ENCODE data around the gene SHLD1.
A peak's percentile ranks its signal among the peaks of the same experiment; 100 is the strongest.

SHLD1 gene

GRCh38 chr20:5706797-5707196, 43.4 kb upstream of the SHLD1 start:
- H3K27me3 ChIP-seq (ENCODE audit: control insufficient read depth in 3 of 3, insufficient read depth in 3 of 3, low read depth in 1 of 3, low read length in 3 of 3), result no peaks in the 10 kb centered on the region
- no CpG with 5 or more reads among the region's 9 CpGs for WGBS, 2 donors (ENCODE audit: extremely low coverage in 2 of 2, insufficient read length in 2 of 2, insufficient replicate concordance in 1 of 2)

GRCh38 chr20:5710551-5710950, 39.6 kb upstream of the SHLD1 start:
- Histone ChIP-seq H4K91ac (ENCODE audit: low read depth, low read length, poor library complexity) (no peak overlapping the region), H3K9ac (ENCODE audit: low read depth, low read length, poor library complexity) (no peak overlapping the region), H4K8ac (ENCODE audit: low read depth, low read length) (no peak overlapping the region), H3K4ac (ENCODE audit: low read length) (no peak overlapping the region), H2BK5ac (ENCODE audit: low read length) (no peak overlapping the region), H3K23ac (ENCODE audit: low read depth, low read length, poor library complexity) (no peak overlapping the region), H2BK120ac (ENCODE audit: low read depth, low read length) (no peak overlapping the region), H3K27ac (replicated peaks; ENCODE audit: low read length) (no peak overlapping the region), H3K18ac (ENCODE audit: low read length) (no peak overlapping the region), H2AK5ac (ENCODE audit: low read depth, low read length) (no peak overlapping the region), H3K4me2 (ENCODE audit: insufficient read depth, low read length, poor library complexity, severe bottlenecking) (no peak overlapping the region), H2BK15ac (ENCODE audit: low read length) (no peak overlapping the region), H3K36me3 (replicated peaks in 1 of 2; ENCODE audit: control insufficient read depth in 2 of 2, insufficient read depth in 2 of 2, low read length in 2 of 2) (no peaks in the 10 kb centered on the region), H2AFZ (ENCODE audit: low read length) (no peak overlapping the region), H3K27me3 (ENCODE audit: control insufficient read depth in 3 of 3, insufficient read depth in 3 of 3, low read depth in 1 of 3, low read length in 3 of 3) (no peaks in the 10 kb centered on the region), H3K4me1 (ENCODE audit: control insufficient read depth in 2 of 2, insufficient read depth in 1 of 2, low read depth in 1 of 2, low read length in 2 of 2) (peaks cover 4 to 12% of the 10 kb centered on the region in 2 donors), H2BK12ac (ENCODE audit: low read length) (no peak overlapping the region), H3K9me3 (replicated peaks in 1 of 2; ENCODE audit: control insufficient read depth in 2 of 2, insufficient read depth in 1 of 2, low read depth in 1 of 2, low read length in 2 of 2) (peaks cover 2 to 5% of the 10 kb centered on the region in 2 donors), H3K4me3 (ENCODE audit: low read length in 2 of 2) (no peak overlapping the region), H3K14ac (ENCODE audit: low read length) (no peak overlapping the region), H3K79me1 (ENCODE audit: low read depth, low read length) (no peaks in the 10 kb centered on the region)
- no CpG with 5 or more reads among the region's 3 CpGs for WGBS, 2 donors (ENCODE audit: extremely low coverage in 2 of 2, insufficient read length in 2 of 2, insufficient replicate concordance in 1 of 2)
- DNase-seq (ENCODE audit: low spot score), result no peak

More at GRCh38 chr20:5706797-5707196, 43.4 kb upstream of the SHLD1 start:
- no peak overlapping the region for H3K4me2 ChIP-seq (ENCODE audit: insufficient read depth, low read length, poor library complexity, severe bottlenecking)
- H2BK120ac ChIP-seq (ENCODE audit: low read depth, low read length), result no peak overlapping the region
- H3K4me1 ChIP-seq (ENCODE audit: control insufficient read depth in 2 of 2, insufficient read depth in 1 of 2, low read depth in 1 of 2, low read length in 2 of 2), result peaks cover 0 to 6% of the 10 kb centered on the region in 2 donors
- H4K91ac ChIP-seq (ENCODE audit: low read depth, low read length, poor library complexity), result no peak overlapping the region
- no peak overlapping the region for H3K9ac ChIP-seq (ENCODE audit: low read depth, low read length, poor library complexity)
- no peak overlapping the region for H4K8ac ChIP-seq (ENCODE audit: low read depth, low read length)
- H3K4ac ChIP-seq (ENCODE audit: low read length), result no peak overlapping the region
- no peak overlapping the region for H2AFZ ChIP-seq (ENCODE audit: low read length)
- H2BK5ac ChIP-seq (ENCODE audit: low read length), result no peak overlapping the region
- H3K4me3 ChIP-seq (ENCODE audit: low read length in 2 of 2), result no peak overlapping the region
- H3K18ac ChIP-seq (ENCODE audit: low read length), result no peak overlapping the region
- H3K79me1 ChIP-seq (ENCODE audit: low read depth, low read length), result no peaks in the 10 kb centered on the region
- DNase-seq (ENCODE audit: low spot score), result no peak
- no peak overlapping the region for H3K14ac ChIP-seq (ENCODE audit: low read length)
- H3K36me3 ChIP-seq (replicated peaks in 1 of 2; ENCODE audit: control insufficient read depth in 2 of 2, insufficient read depth in 2 of 2, low read length in 2 of 2), result no peaks in the 10 kb centered on the region
- H2BK12ac ChIP-seq (ENCODE audit: low read length), result no peak overlapping the region
- no peak overlapping the region for H3K27ac ChIP-seq (replicated peaks; ENCODE audit: low read length)
- H3K23ac ChIP-seq (ENCODE audit: low read depth, low read length, poor library complexity), result no peak overlapping the region
- H2BK15ac ChIP-seq (ENCODE audit: low read length), result no peak overlapping the region
- no peaks in the 10 kb centered on the region for H3K9me3 ChIP-seq (replicated peaks in 1 of 2; ENCODE audit: control insufficient read depth in 2 of 2, insufficient read depth in 1 of 2, low read depth in 1 of 2, low read length in 2 of 2)
- no peak overlapping the region for H2AK5ac ChIP-seq (ENCODE audit: low read depth, low read length)

DNA sequence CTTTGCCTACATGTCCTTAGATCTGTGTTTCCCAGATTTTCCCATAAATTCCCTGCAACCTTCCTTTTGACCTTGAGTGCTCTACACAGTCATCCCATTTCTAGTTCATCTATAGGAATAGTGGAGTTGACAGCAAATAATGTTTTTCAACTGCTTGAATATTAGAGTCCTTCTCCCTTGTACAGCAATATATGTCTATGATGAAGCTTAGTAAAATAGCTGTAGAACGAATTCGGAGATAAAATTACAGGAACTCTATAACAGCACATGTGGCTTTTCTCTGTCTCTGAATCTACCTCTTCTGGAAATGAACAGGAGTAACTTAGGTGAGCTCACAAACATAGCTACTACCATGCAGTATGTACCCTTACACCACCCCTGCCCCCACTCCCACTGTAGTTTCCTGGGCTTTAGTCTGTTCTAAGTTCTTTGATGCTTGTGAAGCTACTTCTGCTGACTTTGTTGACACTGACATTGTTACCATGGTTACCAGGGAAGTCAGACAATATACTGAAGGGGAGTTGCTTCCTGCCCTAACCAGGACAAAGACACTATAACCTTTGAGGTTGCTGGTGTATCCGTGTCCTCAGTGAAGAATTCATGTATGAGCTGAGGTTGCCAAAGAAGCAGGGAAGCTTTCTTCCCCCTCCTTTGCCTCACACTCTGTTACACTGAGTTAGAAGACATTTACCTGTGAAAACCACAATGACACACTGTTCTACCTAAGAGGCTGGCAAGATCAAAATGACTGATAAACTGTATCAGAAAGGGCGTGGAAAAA, 35.8 kb upstream of the SHLD1 start:
- Histone ChIP-seq H3K18ac (ENCODE audit: low read length) (no peak overlapping the region), H3K9ac (ENCODE audit: low read depth, low read length, poor library complexity) (no peak overlapping the region), H3K4ac (ENCODE audit: low read length) (no peak overlapping the region), H3K79me1 (ENCODE audit: low read depth, low read length) (no peaks in the 10 kb centered on the region), H3K27ac (replicated peaks; ENCODE audit: low read length) (no peak overlapping the region), H3K14ac (ENCODE audit: low read length) (no peak overlapping the region), H2BK120ac (ENCODE audit: low read depth, low read length) (no peak overlapping the region), H3K27me3 (ENCODE audit: control insufficient read depth in 3 of 3, insufficient read depth in 3 of 3, low read depth in 1 of 3, low read length in 3 of 3) (no peaks in the 10 kb centered on the region), H2BK5ac (ENCODE audit: low read length) (no peak overlapping the region), H2AK5ac (ENCODE audit: low read depth, low read length) (no peak overlapping the region), H4K8ac (ENCODE audit: low read depth, low read length) (no peak overlapping the region), H3K4me3 (ENCODE audit: low read length in 2 of 2) (no peak overlapping the region), H4K91ac (ENCODE audit: low read depth, low read length, poor library complexity) (no peak overlapping the region), H3K23ac (ENCODE audit: low read depth, low read length, poor library complexity) (no peak overlapping the region), H3K36me3 (replicated peaks in 1 of 2; ENCODE audit: control insufficient read depth in 2 of 2, insufficient read depth in 2 of 2, low read length in 2 of 2) (no peaks in the 10 kb centered on the region), H2BK12ac (ENCODE audit: low read length) (no peak overlapping the region), H3K4me1 (ENCODE audit: control insufficient read depth in 2 of 2, insufficient read depth in 1 of 2, low read depth in 1 of 2, low read length in 2 of 2) (peaks cover 4 to 12% of the 10 kb centered on the region in 2 donors), H3K4me2 (ENCODE audit: insufficient read depth, low read length, poor library complexity, severe bottlenecking) (no peak overlapping the region), H3K9me3 (replicated peaks in 1 of 2; ENCODE audit: control insufficient read depth in 2 of 2, insufficient read depth in 1 of 2, low read depth in 1 of 2, low read length in 2 of 2) (peaks cover 2 to 17% of the 10 kb centered on the region in 2 donors), H2AFZ (ENCODE audit: low read length) (no peak overlapping the region), H2BK15ac (ENCODE audit: low read length) (no peak overlapping the region)
- WGBS, 2 donors (ENCODE audit: extremely low coverage in 2 of 2, insufficient read length in 2 of 2, insufficient replicate concordance in 1 of 2), result no CpG with 5 or more reads among the region's 4 CpGs
- peak; percentile 26 for DNase-seq (ENCODE audit: low spot score)

DNA sequence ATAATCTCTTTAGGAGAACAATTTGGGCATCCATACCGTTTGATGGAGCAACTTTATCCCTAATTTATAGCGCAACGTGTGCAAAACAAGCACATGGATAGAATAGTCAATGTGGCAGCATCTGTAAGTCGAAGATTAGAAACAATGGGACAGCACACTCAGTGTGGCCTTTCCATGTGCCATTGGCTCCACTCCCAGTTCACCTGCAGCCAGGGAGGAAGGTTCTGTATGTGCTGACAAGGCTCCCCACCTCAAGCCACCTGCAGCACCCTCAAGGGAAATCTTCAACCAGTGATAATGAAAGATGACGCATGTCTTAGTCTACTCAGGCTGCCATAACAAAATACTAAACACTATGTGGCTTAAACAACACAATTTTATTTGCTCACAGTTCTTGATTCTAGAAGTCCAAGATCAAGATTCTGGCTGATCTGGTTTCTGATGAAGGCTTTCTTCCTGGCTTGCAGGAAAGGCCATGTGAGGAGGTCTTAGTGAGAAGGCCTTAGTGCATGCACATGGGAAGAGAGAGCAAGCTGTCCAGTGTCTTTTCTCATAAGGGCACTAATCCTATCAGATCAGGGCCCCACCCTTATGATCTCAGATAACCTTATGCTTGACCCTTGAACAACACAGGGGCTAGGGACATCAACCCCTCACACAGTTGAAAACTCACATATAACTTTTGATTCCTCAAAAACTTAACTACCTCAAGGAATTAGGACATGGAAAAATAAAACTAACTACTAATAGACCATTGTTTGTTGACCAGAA, 34.9 kb upstream of the SHLD1 start:
- H3K36me3 ChIP-seq (replicated peaks in 1 of 2; ENCODE audit: control insufficient read depth in 2 of 2, insufficient read depth in 2 of 2, low read length in 2 of 2), result no peaks in the 10 kb centered on the region
- no peak overlapping the region for H3K4ac ChIP-seq (ENCODE audit: low read length)
- H3K79me1 ChIP-seq (ENCODE audit: low read depth, low read length), result no peaks in the 10 kb centered on the region
- no peaks in the 10 kb centered on the region for H3K27me3 ChIP-seq (ENCODE audit: control insufficient read depth in 3 of 3, insufficient read depth in 3 of 3, low read depth in 1 of 3, low read length in 3 of 3)
- no peak overlapping the region for H3K27ac ChIP-seq (replicated peaks; ENCODE audit: low read length)
- H3K14ac ChIP-seq (ENCODE audit: low read length), result no peak overlapping the region
- no peak overlapping the region for H3K4me2 ChIP-seq (ENCODE audit: insufficient read depth, low read length, poor library complexity, severe bottlenecking)
- peaks cover 2 to 17% of the 10 kb centered on the region in 2 donors for H3K9me3 ChIP-seq (replicated peaks in 1 of 2; ENCODE audit: control insufficient read depth in 2 of 2, insufficient read depth in 1 of 2, low read depth in 1 of 2, low read length in 2 of 2)
- H3K18ac ChIP-seq (ENCODE audit: low read length), result no peak overlapping the region
- H2BK5ac ChIP-seq (ENCODE audit: low read length), result no peak overlapping the region
- peaks cover 4 to 12% of the 10 kb centered on the region in 2 donors for H3K4me1 ChIP-seq (ENCODE audit: control insufficient read depth in 2 of 2, insufficient read depth in 1 of 2, low read depth in 1 of 2, low read length in 2 of 2)
- no peak overlapping the region for H2AK5ac ChIP-seq (ENCODE audit: low read depth, low read length)
- H3K23ac ChIP-seq (ENCODE audit: low read depth, low read length, poor library complexity), result no peak overlapping the region
- no peak overlapping the region for H2BK120ac ChIP-seq (ENCODE audit: low read depth, low read length)
- H3K9ac ChIP-seq (ENCODE audit: low read depth, low read length, poor library complexity), result no peak overlapping the region
- no peak overlapping the region for H2AFZ ChIP-seq (ENCODE audit: low read length)
- no peak overlapping the region for H2BK12ac ChIP-seq (ENCODE audit: low read length)
- no peak overlapping the region for H4K91ac ChIP-seq (ENCODE audit: low read depth, low read length, poor library complexity)
- no peak overlapping the region for H4K8ac ChIP-seq (ENCODE audit: low read depth, low read length)
- no peak overlapping the region for H3K4me3 ChIP-seq (ENCODE audit: low read length in 2 of 2)
- WGBS, 2 donors (ENCODE audit: extremely low coverage in 2 of 2, insufficient read length in 2 of 2, insufficient replicate concordance in 1 of 2), result no CpG with 5 or more reads among the region's 5 CpGs
- no peak for DNase-seq (ENCODE audit: low spot score)
- H2BK15ac ChIP-seq (ENCODE audit: low read length), result no peak overlapping the region

Measured in neuronal stem cell (in vitro differentiated cells).